Brain pericyte (primary cell): ENCODE results near the gene KAT2A.
"Not testable (repeated sequence)": the region's sequence is repeated elsewhere in the genome, so short reads cannot be mapped to it uniquely, and the experiment has no call there.

Experiments used
- DNase-seq: peaks from one replicate; pipeline ENCODE4 v3.0.0-alpha.2; 2012; ENCODE audit warnings: low read depth, low spot score

The KAT2A gene

GRCh38 chr17:42120770-42121769, at the start of gene KAT2A:
Gene KAT2A (minus strand): TSS chr17:42121367. CDS start chr17:42121304, 63 bp downstream.
- no peak for DNase-seq

GRCh38 chr17:42169351-42169750, 48.2 kb upstream of the KAT2A start:
- no peak for DNase-seq

- DNase-seq: no peak
These were observed 46.6 kb upstream of the KAT2A start for GRCh38 chr17:42167807-42168206.

DNA sequence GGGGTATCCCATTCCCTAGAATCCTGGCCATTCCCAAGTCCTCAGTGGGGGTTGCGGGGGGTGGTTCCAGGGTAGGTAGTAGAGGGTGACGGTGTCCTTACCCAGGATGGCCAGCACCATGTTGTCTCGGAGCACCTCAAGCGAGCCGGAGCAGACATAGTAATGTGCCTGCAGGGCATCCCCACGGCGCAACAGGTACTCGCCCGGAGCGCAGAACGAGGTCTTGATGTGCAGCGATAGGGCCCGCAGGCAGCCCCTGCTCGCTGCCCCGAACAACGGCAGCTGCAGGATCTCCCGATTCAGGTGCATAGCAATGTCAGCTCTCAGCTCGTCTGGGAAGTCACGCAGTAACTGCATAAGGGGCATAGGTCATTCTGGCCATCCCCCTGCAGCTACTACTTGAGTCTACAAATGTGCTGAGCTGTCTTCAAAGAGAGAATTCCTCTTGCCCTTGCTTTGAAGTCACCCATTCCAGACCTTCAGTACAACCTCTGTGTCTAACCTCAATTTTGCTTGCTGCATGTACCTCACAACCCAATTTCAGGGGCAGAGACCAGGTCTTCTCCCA, 45.1 kb upstream of the KAT2A start:
- DNase-seq: no peak

- no peak for DNase-seq
These were observed 44.6 kb upstream of the KAT2A start for GRCh38 chr17:42165751-42166150.

DNA sequence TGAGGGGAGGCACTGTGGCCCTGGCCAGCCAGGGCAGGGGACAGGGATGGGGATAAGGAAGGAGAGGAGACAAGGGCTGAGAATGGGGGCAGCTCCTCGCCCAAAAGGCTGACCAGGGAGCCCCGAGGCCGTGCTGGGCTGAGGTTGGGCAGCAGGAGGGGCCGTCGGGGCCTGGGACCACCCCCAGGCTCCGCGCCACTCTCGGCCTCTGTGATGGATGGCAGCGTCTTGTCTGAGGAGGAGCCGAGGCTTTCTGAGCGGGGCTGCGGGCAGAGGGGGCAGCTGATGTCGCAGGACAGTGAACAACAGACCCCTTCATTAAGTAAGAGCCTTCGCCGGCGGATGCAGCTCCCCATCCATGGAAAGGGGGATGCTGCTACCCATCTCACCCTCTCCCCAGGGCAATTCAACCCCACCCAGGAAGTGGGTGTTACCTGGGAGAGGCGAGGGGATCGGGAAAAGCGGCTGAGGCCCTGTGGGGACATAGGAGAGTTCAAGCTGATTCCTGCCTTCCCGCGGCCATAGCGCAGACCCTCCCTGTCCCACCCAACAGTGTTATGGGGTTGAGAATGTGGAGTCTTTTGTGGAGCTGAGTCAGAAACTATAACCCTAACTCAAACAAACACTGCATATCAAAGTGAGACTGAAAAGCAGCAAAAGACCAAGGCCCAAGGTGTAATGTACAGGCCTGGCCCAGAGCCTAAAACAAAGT, 42.7 kb upstream of the KAT2A start:
- no peak for DNase-seq

GRCh38 chr17:42163113-42163512, 41.9 kb upstream of the KAT2A start:
- no peak for DNase-seq

DNA sequence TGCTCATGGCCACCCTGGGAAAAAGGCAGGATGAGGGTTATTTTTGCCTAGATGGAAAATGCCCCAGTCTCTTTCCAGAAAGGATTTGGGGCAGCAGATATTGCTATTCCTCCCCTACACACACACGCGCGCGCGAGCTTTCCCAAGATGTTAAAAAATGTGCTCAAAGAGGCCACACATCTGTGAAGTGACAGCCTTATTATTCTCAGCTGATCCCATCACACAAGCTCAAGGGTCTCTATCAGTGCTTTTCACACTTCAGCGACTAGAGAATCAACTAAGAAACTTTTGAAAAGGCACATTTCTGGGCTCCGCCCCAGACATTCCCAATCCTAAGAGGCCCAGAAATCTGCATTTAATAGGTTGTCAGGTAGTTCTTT, 39.4 kb upstream of the KAT2A start:
- no peak for DNase-seq

- DNase-seq: no peak
These were observed 38.8 kb upstream of the KAT2A start for GRCh38 chr17:42159796-42160530.

DNA sequence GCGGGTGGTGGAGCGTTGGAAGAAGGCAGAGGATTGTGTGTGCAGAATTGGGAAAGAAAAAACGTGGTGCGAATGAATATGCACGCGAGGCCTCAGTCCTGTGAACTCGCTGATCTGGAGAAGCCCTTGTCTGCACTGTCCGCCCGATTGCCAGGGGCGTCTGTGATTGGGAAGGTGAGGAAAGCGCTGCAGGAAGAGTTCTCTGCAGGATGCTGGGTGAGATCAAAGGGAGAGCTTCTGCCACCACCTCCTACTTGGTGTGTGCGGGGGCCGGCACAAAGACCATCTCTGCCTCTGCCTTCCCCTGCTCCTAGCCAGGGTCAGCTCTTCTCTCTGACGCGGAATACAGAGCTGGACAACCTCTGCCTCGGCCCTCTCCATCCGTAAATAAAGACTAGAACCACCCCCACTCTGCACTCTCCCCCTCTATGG, 34.5 kb upstream of the KAT2A start:
- DNase-seq: no peak

- DNase-seq: no peak
These were observed 33.0 kb upstream of the KAT2A start for GRCh38 chr17:42153919-42154742.

DNA sequence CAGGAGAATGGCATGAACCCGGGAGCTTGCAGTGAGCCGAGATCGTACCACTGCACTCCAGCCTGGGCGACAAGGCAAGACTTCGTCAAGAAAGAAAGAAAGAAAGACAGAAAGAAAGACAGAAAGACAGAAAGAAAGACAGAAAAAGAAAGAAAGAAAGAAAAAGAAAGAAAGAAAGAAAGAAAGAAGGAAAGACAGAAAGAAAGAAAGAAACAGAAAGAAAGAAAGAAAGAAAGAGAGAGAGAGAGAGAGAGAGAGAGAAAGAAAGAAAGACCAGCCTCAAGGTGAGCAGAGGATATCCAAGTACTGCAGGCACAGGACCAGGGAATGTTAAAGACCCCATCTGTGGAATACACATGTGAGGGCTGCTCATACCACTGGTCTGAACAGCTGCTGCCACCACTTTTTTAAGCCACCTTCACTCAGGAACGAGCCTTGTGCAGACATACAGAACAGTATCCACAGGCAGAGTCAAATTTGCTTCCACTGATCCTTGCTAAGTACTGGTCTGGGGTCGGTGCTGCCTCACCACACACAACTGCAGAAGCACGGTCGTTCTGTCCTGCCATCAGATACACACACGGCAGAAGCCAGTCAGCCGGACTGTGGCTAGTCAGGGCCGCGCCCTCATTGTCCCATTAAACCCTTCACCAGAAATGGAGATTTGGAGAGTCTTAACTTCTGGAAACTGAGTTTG, 25.9 kb upstream of the KAT2A start:
- no peak for DNase-seq

DNA sequence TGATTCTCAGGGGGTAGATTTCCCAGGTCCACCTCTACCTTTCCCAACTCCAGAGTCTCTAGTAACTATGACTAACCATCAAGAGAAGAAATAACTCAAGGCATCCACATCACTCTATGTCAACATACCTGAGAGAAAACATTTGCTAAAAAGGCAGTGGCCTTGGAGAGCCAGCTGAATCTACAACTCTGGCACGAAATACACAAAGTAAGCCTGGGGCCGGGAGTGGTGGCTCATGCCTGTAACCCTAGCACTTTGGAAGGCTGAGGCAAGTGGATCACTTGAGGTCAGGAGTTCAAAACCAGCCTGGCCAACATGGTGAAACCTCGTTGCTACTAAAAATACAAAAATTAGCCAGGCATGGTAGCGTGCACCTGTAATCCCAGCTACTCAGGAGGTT, 22.0 kb upstream of the KAT2A start:
- not testable (repeated sequence) for DNase-seq

- DNase-seq: no peak
These were observed 21.3 kb upstream of the KAT2A start for GRCh38 chr17:42142371-42142896.

DNA sequence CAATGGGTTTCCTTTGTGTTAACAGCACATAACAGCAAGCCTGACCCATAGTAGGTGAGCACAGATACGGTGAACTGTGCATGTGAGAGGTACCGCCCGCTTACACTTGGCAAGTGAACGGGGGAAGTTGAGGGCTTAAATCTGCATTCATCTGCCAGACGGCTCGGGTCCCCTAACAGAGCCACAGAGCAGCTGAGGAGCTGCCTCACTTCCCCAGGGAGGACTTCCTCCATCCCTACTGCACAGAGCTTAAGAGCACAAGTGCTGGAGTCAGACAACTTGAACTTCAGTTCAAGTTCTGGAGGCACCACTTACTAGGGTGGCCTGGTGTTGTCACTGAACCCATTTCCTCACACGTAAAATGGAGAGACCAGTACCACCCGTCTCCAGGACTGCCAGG, 20.2 kb upstream of the KAT2A start:
- DNase-seq: no peak

- DNase-seq: not testable (repeated sequence)
These were observed 19.5 kb upstream of the KAT2A start for GRCh38 chr17:42140690-42141089.

GRCh38 chr17:42138749-42139492, 17.8 kb upstream of the KAT2A start:
- DNase-seq: no peak

GRCh38 chr17:42136654-42137051, 15.5 kb upstream of the KAT2A start:
- no peak for DNase-seq
